ENCODE measurements around the gene PRKAB1. TPM values are rescaled to one million over a fixed set of nuclear protein-coding genes. Genes with fewer than 3 reads are reported as not detected.
A peak's percentile ranks its signal among the peaks of the same experiment; 100 is the strongest.

PRKAB1 gene
- total RNA-seq, 1 experiment from 2014 or later: 25.0 TPM

GRCh38 chr12:119695034-119695433 lies 27.1 kb downstream of the PRKAB1 start:
- ChIA-PET CTCF (interaction anchor here (0.7 to 1.6 kb wide), 5 partner anchors 9 to 207 kb away, joined by 4 to 11 read pairs (median 6); no protein-coding TSS in a partner anchor), POLR2A (interaction anchor here (0.6 kb wide), 1 partner anchor 21 kb away, joined by 3 read pairs; no protein-coding TSS in a partner anchor), RAD21 (ENCODE audit: low non-redundant PET in 1 of 2, low total read pairs in 2 of 2, uncharacterized antibody in 2 of 2, unreplicated experiment in 2 of 2) (interaction anchor here in 1 of 2 experiments (0.7 to 0.8 kb wide), 2 partner anchors 26 to 86 kb away, joined by 3 read pairs; no protein-coding TSS in a partner anchor)
- Histone ChIP-seq H3K9me3 (ENCODE audit: control insufficient read depth in 1 of 2, insufficient read depth in 1 of 2, low read depth in 1 of 2, low read length in 2 of 2) (no peaks in the 10 kb centered on the region), H3K4me1 (ENCODE audit: control insufficient read depth in 1 of 2, insufficient read depth in 2 of 2, low read length in 2 of 2) (no peaks in the 10 kb centered on the region), H3K4me3 (replicated peaks in 1 of 2; ENCODE audit: low read depth in 1 of 2, low read length in 2 of 2) (no peak overlapping the region), H3K27me3 (ENCODE audit: insufficient read depth, low read length) (no peaks in the 10 kb centered on the region), H3K27ac (ENCODE audit: low read depth, low read length) (no peak overlapping the region), H3K9ac (ENCODE audit: low read length) (no peak overlapping the region), H4K20me1 (ENCODE audit: insufficient read depth) (no peaks in the 10 kb centered on the region), H3K4me2 (ENCODE audit: low read length) (no peak overlapping the region), H3K79me2 (ENCODE audit: insufficient read depth, low read length) (no peaks in the 10 kb centered on the region), H3K36me3 (ENCODE audit: control insufficient read depth in 1 of 2, insufficient read depth in 2 of 2, low read length in 2 of 2) (peaks cover 2 to 18% of the 10 kb centered on the region in 2 experiments; a peak in 2 of 4 replicates), H3K9me2 (ENCODE audit: insufficient read depth) (no peaks in the 10 kb centered on the region), H2AFZ (ENCODE audit: low read depth, low read length, poor library complexity, severe bottlenecking) (no peak overlapping the region)
- intact Hi-C loops (cut with micrococcal nuclease): loop anchor here (1.0 to 5.0 kb wide), 2 partner anchors 87 to 207 kb away; no protein-coding TSS in a partner anchor
- no TSS peak for BruUV-seq (replicated peaks)
- DNase-seq (ENCODE audit: low read depth, low spot score): no peak
- ATAC-seq: peak; percentile 74
- no peak for TF ChIP-seq SRF (IDR thresholded peaks at IDR 0.05; ENCODE audit: low read depth)
- TF ChIP-seq RAD21 (IDR thresholded peaks at IDR 0.05; ENCODE audit: low read depth): peak; percentile 32
- TF ChIP-seq CTCF (IDR thresholded peaks at IDR 0.05 in 2 of 3, conservative IDR thresholded peaks at IDR 0.05 in 1 of 3; ENCODE audit: borderline replicate concordance in 1 of 3, insufficient read depth in 1 of 3, low read depth in 2 of 3, low read length in 2 of 3): peak; percentile 22 to 67 (median 62); a peak in 4 of 6 replicates

DNA sequence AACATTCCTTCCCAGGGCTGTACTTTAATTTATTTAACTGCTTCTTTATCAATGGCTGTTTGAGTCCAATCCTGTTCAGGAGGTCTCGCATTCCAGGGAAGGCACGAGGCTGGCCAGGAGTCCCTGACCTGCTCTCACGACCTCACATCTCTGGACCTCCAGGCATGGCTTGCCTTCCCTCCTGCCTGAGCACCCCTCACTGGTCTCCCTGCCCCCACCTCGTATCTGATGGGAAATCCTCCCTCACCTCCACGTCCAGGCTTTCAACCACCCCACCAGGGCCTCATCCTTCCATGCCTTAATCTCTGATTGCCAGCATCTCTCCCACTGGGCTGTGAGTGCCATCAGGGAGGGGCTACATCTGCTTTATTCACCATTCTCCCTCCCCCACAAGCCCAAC lies 29.0 kb downstream of the PRKAB1 start:
- Histone ChIP-seq H3K4me3 (replicated peaks in 1 of 2; ENCODE audit: low read depth in 1 of 2, low read length in 2 of 2) (no peak overlapping the region), H3K4me1 (ENCODE audit: control insufficient read depth in 1 of 2, insufficient read depth in 2 of 2, low read length in 2 of 2) (no peaks in the 10 kb centered on the region), H2AFZ (ENCODE audit: low read depth, low read length, poor library complexity, severe bottlenecking) (no peak overlapping the region), H3K9me3 (ENCODE audit: control insufficient read depth in 1 of 2, insufficient read depth in 1 of 2, low read depth in 1 of 2, low read length in 2 of 2) (no peaks in the 10 kb centered on the region), H3K9me2 (ENCODE audit: insufficient read depth) (no peaks in the 10 kb centered on the region), H3K27me3 (ENCODE audit: insufficient read depth, low read length) (no peaks in the 10 kb centered on the region), H4K20me1 (ENCODE audit: insufficient read depth) (no peaks in the 10 kb centered on the region), H3K9ac (ENCODE audit: low read length) (no peak overlapping the region), H3K27ac (ENCODE audit: low read depth, low read length) (no peak overlapping the region), H3K79me2 (ENCODE audit: insufficient read depth, low read length) (no peaks in the 10 kb centered on the region), H3K4me2 (ENCODE audit: low read length) (no peak overlapping the region), H3K36me3 (ENCODE audit: control insufficient read depth in 1 of 2, insufficient read depth in 2 of 2, low read length in 2 of 2) (peaks cover 4 to 20% of the 10 kb centered on the region in 2 experiments)
- DNase-seq (ENCODE audit: low read depth, low spot score) (no peak), ATAC-seq (no peak)
- RAD21 ChIA-PET (ENCODE audit: low non-redundant PET in 1 of 2, low total read pairs in 2 of 2, uncharacterized antibody in 2 of 2, unreplicated experiment in 2 of 2): no interaction called here
- CTCF ChIA-PET: no interaction called here
- intact Hi-C loops (cut with micrococcal nuclease): loop anchor here (5.0 kb wide), 1 partner anchor 85 kb away; no protein-coding TSS in a partner anchor
- TF ChIP-seq, protein P1, sequence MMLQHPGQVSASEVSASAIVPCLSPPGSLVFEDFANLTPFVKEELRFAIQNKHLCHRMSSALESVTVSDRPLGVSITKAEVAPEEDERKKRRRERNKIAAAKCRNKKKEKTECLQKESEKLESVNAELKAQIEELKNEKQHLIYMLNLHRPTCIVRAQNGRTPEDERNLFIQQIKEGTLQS (IDR thresholded peaks at IDR 0.05): no peak
- TF ChIP-seq, protein P2, sequence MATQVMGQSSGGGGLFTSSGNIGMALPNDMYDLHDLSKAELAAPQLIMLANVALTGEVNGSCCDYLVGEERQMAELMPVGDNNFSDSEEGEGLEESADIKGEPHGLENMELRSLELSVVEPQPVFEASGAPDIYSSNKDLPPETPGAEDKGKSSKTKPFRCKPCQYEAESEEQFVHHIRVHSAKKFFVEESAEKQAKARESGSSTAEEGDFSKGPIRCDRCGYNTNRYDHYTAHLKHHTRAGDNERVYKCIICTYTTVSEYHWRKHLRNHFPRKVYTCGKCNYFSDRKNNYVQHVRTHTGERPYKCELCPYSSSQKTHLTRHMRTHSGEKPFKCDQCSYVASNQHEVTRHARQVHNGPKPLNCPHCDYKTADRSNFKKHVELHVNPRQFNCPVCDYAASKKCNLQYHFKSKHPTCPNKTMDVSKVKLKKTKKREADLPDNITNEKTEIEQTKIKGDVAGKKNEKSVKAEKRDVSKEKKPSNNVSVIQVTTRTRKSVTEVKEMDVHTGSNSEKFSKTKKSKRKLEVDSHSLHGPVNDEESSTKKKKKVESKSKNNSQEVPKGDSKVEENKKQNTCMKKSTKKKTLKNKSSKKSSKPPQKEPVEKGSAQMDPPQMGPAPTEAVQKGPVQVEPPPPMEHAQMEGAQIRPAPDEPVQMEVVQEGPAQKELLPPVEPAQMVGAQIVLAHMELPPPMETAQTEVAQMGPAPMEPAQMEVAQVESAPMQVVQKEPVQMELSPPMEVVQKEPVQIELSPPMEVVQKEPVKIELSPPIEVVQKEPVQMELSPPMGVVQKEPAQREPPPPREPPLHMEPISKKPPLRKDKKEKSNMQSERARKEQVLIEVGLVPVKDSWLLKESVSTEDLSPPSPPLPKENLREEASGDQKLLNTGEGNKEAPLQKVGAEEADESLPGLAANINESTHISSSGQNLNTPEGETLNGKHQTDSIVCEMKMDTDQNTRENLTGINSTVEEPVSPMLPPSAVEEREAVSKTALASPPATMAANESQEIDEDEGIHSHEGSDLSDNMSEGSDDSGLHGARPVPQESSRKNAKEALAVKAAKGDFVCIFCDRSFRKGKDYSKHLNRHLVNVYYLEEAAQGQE (IDR thresholded peaks at IDR 0.05; ENCODE audit: low read depth): no peak
- no peak for TF ChIP-seq CEBPB (IDR thresholded peaks at IDR 0.05; ENCODE audit: low read depth)
- POLR2A ChIA-PET: no interaction called here
- no TSS peak for BruUV-seq (replicated peaks)

Data from HCT116 (cell line).